Osteocyte (in vitro differentiated cells): ENCODE data around the gene UBE2E3. TPM values are rescaled to one million over a fixed set of nuclear protein-coding genes. Genes with fewer than 3 reads are reported as not detected.
"Not testable (repeated sequence)": the region's sequence is repeated elsewhere in the genome, so short reads cannot be mapped to it uniquely, and the experiment has no call there.

Experiments
- DNase-seq: peaks from one replicate; pipeline ENCODE4 v3.0.0; 2021; ENCODE audit warnings: mixed read lengths; ENCODE audit not compliant: unreplicated experiment; ENCODE audit errors: extremely low spot score
- H3K27ac Mint-ChIP-seq: one replicate; pipeline ENCODE4 v1.8.0; 2021; ENCODE audit warnings: mild to moderate bottlenecking, mixed read lengths; ENCODE audit not compliant: unreplicated experiment
- H3K27me3 Mint-ChIP-seq: one replicate; pipeline ENCODE4 v1.8.0; 2021; ENCODE audit warnings: mixed read lengths; ENCODE audit not compliant: unreplicated experiment
- H3K36me3 Mint-ChIP-seq: one replicate; pipeline ENCODE4 v1.8.0; 2021; ENCODE audit warnings: mixed read lengths; ENCODE audit not compliant: unreplicated experiment
- H3K4me1 Mint-ChIP-seq: one replicate; pipeline ENCODE4 v1.8.0; 2021; ENCODE audit warnings: mixed read lengths; ENCODE audit not compliant: unreplicated experiment
- H3K4me3 Mint-ChIP-seq: one replicate; pipeline ENCODE4 v1.8.0; 2021; ENCODE audit warnings: mild to moderate bottlenecking, moderate library complexity, mixed read lengths; ENCODE audit not compliant: unreplicated experiment
- H3K9me3 Mint-ChIP-seq: one replicate; pipeline ENCODE4 v1.8.0; 2021; ENCODE audit warnings: mixed read lengths; ENCODE audit not compliant: unreplicated experiment
- CTCF ChIP-seq: fragments of 200-600 bp; sonication (generic); IDR thresholded peaks from 2 replicates; pipeline ENCODE4 v1.5.0; 2021; ENCODE audit warnings: antibody characterized with exemption, mild to moderate bottlenecking, moderate library complexity
- total RNA-seq: library from RNA; stranded (reverse); gene quantifications from 2 replicates; pipeline ENCODE4 v1.2.1, GENCODE V29; 2021

Gene UBE2E3
- total RNA-seq, 1 donor from 2014 or later: 108 TPM

DNA sequence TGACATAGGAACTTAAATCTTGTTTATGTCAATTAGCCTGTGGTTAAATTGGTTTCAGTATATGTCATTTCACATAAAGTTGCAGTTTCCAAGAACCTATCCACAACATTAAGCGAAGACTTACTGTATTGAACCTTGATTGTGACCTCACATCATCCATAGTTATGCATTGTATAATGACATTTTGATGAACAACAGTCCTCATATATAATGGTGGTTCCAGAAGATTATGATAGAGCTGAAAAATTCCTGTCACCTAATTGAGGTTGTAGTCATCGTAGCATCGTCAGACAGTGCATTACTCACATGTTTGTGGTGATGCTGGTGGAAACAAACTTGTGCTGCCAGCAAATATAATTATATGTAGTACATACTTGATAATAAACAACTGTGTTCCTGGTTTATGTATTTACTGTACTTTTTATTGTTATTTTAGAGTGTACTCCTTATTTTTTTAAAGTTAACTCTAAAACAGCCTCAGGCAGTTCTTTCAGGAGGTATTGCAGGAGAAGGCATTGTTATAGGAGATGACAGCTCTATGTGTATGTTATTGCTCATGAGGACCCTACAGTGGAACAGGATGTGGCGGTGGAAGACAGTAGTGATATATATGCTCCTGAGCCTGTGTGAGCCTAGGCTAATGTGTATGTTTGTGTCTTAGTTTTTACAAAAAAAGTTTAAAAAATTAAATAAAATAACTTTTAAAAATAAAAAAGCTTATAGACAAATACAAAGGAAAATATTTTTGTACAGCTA, 56.6 kb downstream of the UBE2E3 start:
- H3K27ac Mint-ChIP-seq: peak overlapping the region; percentile 68
- no peaks in the 10 kb centered on the region for H3K27me3 Mint-ChIP-seq
- peaks cover 17% of the 10 kb centered on the region for H3K4me1 Mint-ChIP-seq
- H3K4me3 Mint-ChIP-seq: no peak overlapping the region
- peaks cover 3% of the 10 kb centered on the region for H3K36me3 Mint-ChIP-seq
- TF ChIP-seq CTCF: no peak
- no peaks in the 10 kb centered on the region for H3K9me3 Mint-ChIP-seq
- DNase-seq: no peak

GRCh38 chr2:181037922-181038321, 57.5 kb downstream of the UBE2E3 start:
- H3K4me3 Mint-ChIP-seq: no peak overlapping the region
- no peak for DNase-seq
- H3K27me3 Mint-ChIP-seq: no peaks in the 10 kb centered on the region

GRCh38 chr2:181038796-181039195, 58.4 kb downstream of the UBE2E3 start:
- Mint-ChIP-seq H3K4me3 (no peak overlapping the region), H3K9me3 (no peaks in the 10 kb centered on the region), H3K27ac (no peak overlapping the region), H3K36me3 (no peaks in the 10 kb centered on the region), H3K27me3 (no peaks in the 10 kb centered on the region), H3K4me1 (peaks cover 17% of the 10 kb centered on the region)
- no peak for DNase-seq
- no peak for TF ChIP-seq CTCF

More at GRCh38 chr2:181037922-181038321, 57.5 kb downstream of the UBE2E3 start:
- Mint-ChIP-seq H3K9me3 (no peaks in the 10 kb centered on the region), H3K27ac (peak overlapping the region; percentile 18), H3K36me3 (peaks cover 2% of the 10 kb centered on the region), H3K4me1 (peaks cover 17% of the 10 kb centered on the region)
- TF ChIP-seq CTCF: no peak

DNA sequence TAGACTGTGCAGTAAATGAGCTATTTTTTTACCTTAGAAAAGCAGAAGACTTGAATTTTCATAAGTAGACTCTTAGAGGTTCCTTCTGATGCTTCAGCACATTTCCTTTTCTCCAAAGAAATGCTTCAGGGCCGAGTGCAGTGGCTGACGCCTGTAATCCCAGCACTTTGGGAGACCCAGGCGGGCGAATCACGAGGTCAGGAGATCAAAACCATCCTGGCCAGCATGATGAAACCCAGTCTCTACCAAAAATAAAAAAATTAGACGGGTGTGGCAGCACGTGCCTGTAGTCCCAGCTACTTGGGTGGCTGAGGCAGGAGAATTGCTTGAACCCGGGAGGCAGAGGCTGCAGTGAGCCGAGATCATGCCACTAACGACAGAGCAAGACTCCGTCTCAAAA, 60.4 kb downstream of the UBE2E3 start:
- not testable (repeated sequence) for H3K27me3 Mint-ChIP-seq, H3K27ac Mint-ChIP-seq, DNase-seq, H3K4me3 Mint-ChIP-seq, H3K9me3 Mint-ChIP-seq, H3K36me3 Mint-ChIP-seq
- H3K4me1 Mint-ChIP-seq: peaks cover 16% of the 10 kb centered on the region

DNA sequence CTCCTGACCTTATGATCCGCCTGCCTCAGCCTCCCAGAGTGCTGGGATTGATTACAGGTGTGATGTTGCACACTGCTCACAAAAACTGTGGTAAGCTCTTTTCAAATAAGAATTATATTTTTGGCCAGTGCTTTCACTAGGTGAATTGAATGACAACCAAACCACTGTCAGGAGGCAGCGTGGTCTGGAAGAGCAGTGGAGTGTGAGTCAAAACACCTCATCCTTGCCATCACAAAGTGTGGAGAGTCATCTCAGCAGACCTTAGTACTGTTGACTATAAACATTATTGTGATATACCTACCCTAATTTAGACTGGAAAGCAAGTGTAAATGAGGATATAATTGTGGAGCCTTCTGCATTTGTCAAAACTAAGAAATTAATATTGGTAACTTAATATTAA, 61.3 kb downstream of the UBE2E3 start:
- no peak overlapping the region for H3K4me3 Mint-ChIP-seq
- no peaks in the 10 kb centered on the region for H3K9me3 Mint-ChIP-seq
- no peak overlapping the region for H3K27ac Mint-ChIP-seq
- H3K27me3 Mint-ChIP-seq: no peaks in the 10 kb centered on the region
- peaks cover 10% of the 10 kb centered on the region for H3K4me1 Mint-ChIP-seq
- no peak for DNase-seq
- TF ChIP-seq CTCF: no peak
- no peaks in the 10 kb centered on the region for H3K36me3 Mint-ChIP-seq
